GM12872 (cell line): ENCODE measurements around the gene MCU.

Source experiments
- TF ChIP-seq, protein P1 (sequence below): IDR thresholded peaks from 3 replicates; pipeline ENCODE4 v1.5.1; 2011; ENCODE audit warnings: low read depth, mild to moderate bottlenecking, low read length, moderate library complexity; ENCODE audit not compliant: insufficient read depth

The MCU gene

DNA sequence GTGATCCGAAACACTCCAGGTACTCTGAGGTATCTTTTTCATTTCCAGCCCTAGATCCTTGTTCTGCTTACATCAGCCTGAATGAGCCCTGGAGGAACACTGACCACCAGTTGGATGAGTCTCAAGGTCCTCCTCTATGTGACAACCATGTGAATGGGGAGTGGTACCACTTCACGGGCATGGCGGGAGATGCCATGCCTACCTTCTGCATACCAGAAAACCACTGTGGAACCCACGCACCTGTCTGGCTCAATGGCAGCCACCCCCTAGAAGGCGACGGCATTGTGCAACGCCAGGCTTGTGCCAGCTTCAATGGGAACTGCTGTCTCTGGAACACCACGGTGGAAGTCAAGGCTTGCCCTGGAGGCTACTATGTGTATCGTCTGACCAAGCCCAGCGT, 206.7 kb downstream of the MCU start:
- TF ChIP-seq, protein P1, sequence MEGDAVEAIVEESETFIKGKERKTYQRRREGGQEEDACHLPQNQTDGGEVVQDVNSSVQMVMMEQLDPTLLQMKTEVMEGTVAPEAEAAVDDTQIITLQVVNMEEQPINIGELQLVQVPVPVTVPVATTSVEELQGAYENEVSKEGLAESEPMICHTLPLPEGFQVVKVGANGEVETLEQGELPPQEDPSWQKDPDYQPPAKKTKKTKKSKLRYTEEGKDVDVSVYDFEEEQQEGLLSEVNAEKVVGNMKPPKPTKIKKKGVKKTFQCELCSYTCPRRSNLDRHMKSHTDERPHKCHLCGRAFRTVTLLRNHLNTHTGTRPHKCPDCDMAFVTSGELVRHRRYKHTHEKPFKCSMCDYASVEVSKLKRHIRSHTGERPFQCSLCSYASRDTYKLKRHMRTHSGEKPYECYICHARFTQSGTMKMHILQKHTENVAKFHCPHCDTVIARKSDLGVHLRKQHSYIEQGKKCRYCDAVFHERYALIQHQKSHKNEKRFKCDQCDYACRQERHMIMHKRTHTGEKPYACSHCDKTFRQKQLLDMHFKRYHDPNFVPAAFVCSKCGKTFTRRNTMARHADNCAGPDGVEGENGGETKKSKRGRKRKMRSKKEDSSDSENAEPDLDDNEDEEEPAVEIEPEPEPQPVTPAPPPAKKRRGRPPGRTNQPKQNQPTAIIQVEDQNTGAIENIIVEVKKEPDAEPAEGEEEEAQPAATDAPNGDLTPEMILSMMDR, result no peak

DNA sequence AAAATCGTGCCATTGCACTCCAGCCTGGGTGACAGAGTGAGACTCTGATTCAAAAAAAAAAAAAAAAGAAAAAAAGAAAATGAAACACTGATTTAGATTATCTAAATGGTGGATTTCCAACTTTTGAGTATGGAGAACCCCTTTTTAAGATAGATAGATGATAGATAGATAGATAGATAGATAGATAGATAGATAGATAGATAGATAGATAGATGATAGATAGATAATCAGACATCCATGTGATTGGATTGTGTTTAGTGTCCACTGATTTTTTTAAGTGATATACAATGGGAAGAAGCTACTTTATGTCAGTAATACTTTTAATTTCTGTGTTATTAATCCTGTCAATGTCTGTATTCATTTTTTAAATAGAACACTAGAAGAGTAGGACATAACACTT, 207.6 kb downstream of the MCU start:
- TF ChIP-seq, protein P1, result no peak

DNA sequence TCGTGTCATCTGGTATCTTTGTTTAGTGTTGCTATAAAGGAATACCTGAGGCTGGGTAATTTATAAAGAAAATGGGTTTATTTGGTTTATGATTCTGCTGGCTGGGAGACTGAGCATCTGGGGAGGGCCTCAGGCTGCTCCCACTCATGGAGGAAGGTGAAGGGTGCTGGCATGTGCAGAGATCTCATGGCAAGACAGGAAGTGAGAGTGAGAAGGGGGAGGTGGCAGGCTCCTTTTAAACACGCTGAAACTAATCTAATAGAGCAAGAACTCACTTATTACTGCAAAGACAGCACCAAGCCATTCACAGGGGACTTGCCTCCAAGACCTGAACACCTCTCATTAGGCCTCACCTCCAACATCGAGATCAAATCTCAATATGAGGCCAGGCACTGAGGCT, 212.9 kb downstream of the MCU start:
- TF ChIP-seq, protein P1, result no peak

DNA sequence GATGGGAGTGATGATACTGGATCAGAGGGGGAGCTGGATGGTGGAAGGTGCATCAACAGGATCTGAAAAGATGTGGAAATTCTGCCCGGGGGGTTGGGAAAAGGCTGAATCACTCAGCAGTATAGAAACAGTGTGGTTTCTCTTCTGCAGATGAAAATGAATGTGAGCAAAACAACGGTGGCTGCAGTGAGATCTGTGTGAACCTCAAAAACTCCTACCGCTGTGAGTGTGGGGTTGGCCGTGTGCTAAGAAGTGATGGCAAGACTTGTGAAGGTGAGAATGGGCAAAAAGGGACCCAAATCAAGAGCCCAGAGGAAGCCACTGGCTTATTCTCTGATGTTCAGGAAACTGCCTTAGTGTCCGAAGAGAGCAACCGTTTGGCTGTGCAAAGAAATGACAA, 214.5 kb downstream of the MCU start:
- TF ChIP-seq, protein P1, result no peak

DNA sequence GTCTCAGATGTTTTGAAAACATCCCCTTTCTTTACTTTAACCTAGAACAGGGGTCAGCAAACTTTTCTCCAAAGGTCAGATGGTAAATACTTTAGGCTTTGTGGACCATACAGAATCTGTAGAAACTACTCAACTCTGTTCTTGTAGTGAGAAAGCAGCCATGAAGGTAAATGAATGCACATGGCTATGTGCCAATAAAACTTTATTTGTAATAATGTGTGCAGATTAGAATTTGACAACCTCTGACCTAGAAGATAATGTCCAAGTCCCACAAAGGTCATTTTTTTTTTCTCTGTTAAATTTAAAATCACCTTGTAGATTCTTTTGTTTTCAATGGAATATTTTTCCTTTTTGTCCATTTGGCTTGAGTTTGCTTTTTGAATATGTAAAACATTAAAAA, 218.8 kb downstream of the MCU start:
- TF ChIP-seq, protein P1, result no peak

DNA sequence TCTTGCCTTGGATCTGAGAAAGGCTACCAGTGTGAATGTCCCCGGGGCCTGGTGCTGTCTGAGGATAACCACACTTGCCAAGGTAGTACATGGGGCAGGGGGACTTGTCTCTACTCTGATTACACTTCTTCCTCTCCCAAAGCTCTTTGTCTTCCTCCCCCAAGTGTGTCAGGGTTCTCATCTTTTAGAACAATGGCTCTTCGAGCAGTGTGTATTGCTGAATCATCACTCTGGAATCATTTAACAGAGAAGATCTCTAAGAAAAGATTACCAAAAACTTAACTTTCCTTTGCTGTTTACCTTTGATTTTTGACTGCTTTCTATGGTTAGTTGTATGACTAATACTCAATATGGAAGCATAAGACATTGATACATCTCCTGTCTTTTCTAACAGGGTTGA, 219.8 kb downstream of the MCU start:
- TF ChIP-seq, protein P1, result no peak

DNA sequence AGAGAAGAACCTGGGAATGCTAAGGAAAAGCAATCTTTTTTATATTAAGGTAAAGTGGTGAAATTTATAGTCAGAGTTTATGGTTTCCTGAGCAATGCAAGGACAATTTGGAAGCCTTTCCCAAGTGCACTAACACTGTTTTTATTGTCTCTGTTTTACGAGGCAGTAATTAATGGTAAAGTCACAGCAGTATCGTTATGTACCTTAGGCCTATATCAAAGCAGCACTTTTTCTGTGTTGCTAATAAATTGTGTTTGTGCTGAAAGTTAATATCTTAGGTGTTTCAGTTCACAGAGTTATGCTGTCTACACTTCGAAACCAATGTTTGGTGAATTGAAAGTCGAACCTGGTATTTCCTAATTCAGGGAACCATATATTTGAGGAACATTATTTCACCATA, 220.8 kb downstream of the MCU start:
- TF ChIP-seq, protein P1, result no peak

DNA sequence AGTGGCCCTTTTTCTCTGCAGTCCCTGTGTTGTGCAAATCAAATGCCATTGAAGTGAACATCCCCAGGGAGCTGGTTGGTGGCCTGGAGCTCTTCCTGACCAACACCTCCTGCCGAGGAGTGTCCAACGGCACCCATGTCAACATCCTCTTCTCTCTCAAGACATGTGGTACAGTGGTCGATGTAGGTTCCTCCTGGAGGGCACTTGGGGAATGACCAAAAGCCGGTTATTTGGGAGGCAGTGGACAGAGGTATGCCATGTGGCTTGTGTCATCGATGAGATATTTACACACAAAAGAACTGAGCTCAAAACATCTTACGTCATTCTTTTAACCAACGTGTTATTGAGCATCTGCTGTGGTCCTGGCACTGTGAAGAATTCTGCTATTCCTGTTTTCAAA, 221.3 kb downstream of the MCU start:
- TF ChIP-seq, protein P1, result no peak
